Hepatocyte (in vitro differentiated cells): ENCODE results near the gene WDR89.
A peak's percentile ranks its signal among the peaks of the same experiment; 100 is the strongest.

Experiments used
- EZH2 ChIP-seq: fragments of 200-600 bp; sonication (generic); IDR thresholded peaks from 2 replicates; pipeline ENCODE4 v1.6.1; 2016; ENCODE audit warnings: antibody characterized with exemption, mild to moderate bottlenecking, borderline replicate concordance
- TF ChIP-seq, protein P1 (sequence below): fragments of 200-600 bp; sonication (generic); IDR thresholded peaks from 2 replicates; pipeline ENCODE4 v1.5.1; 2016; ENCODE audit warnings: antibody characterized with exemption, mild to moderate bottlenecking; ENCODE audit not compliant: poor library complexity

DNA sequence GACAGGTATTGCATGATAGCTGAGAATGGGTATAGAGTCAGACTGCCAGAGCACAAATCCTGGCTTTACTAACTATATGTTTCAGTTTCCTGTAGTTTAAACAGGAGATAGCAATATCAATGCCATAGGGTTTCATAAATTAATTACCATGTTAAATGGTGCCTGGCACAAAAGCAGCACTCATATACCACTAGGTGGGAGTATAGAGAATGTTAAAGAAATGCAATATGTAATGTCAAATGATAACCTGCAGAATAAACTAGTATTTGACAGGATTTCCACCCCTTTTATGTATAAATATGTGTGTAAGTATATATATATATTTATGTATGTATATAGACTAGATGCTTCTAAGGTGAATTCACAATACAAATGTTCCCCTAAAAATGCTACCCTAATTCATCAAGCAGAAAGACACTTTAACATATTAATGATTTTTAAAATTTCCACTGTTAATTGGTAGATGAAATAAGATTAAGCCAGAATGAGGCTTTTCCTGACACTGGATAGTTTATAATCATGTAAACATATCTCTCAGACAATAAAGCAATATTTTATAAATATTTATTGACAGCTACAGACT lies 8.6 kb downstream of the WDR89 start:
- TF ChIP-seq, protein P1, sequence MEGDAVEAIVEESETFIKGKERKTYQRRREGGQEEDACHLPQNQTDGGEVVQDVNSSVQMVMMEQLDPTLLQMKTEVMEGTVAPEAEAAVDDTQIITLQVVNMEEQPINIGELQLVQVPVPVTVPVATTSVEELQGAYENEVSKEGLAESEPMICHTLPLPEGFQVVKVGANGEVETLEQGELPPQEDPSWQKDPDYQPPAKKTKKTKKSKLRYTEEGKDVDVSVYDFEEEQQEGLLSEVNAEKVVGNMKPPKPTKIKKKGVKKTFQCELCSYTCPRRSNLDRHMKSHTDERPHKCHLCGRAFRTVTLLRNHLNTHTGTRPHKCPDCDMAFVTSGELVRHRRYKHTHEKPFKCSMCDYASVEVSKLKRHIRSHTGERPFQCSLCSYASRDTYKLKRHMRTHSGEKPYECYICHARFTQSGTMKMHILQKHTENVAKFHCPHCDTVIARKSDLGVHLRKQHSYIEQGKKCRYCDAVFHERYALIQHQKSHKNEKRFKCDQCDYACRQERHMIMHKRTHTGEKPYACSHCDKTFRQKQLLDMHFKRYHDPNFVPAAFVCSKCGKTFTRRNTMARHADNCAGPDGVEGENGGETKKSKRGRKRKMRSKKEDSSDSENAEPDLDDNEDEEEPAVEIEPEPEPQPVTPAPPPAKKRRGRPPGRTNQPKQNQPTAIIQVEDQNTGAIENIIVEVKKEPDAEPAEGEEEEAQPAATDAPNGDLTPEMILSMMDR = peak; percentile 59
- no peak for TF ChIP-seq EZH2
